AG09319 (cell line): ENCODE measurements around the gene DNAJC7.

Experiments
- DNase-seq: peaks from one replicate; pipeline ENCODE4 v3.0.0-alpha.2; 2010; ENCODE audit warnings: low read depth; ENCODE audit errors: extremely low read depth
- TF ChIP-seq, protein P1 (sequence below): IDR thresholded peaks from 2 replicates; pipeline ENCODE4 v1.5.1; 2011; ENCODE audit warnings: low read depth, mild to moderate bottlenecking, inconsistent platforms, low read length, moderate library complexity

DNAJC7 gene

DNA sequence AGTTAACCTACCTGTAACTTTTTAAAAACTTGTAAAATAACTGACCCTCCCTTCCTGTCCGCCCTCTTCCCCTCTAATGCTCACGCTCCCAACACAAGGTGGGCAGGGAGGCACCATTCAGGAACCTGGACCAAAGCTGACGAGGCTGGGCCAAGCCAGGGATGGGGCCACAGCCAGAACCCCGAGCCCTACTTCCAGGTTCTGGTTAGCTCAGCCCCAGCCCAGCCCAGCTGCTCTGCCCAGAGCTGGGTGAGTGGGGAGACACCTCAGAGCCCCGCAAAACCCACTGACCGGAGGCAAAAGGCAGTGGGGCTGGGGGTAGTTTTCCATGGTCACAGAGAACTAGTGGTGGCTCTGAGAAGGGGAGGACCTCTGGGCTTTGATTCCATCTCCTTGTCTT lies 43.2 kb downstream of the DNAJC7 start:
- DNase-seq, result no peak
- TF ChIP-seq, protein P1, sequence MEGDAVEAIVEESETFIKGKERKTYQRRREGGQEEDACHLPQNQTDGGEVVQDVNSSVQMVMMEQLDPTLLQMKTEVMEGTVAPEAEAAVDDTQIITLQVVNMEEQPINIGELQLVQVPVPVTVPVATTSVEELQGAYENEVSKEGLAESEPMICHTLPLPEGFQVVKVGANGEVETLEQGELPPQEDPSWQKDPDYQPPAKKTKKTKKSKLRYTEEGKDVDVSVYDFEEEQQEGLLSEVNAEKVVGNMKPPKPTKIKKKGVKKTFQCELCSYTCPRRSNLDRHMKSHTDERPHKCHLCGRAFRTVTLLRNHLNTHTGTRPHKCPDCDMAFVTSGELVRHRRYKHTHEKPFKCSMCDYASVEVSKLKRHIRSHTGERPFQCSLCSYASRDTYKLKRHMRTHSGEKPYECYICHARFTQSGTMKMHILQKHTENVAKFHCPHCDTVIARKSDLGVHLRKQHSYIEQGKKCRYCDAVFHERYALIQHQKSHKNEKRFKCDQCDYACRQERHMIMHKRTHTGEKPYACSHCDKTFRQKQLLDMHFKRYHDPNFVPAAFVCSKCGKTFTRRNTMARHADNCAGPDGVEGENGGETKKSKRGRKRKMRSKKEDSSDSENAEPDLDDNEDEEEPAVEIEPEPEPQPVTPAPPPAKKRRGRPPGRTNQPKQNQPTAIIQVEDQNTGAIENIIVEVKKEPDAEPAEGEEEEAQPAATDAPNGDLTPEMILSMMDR, result no peak

GRCh38 chr17:41973408-41973811 lies 43.8 kb downstream of the DNAJC7 start:
- DNase-seq, result no peak
- TF ChIP-seq, protein P1, result no peak

GRCh38 chr17:41972571-41973407 lies 44.5 kb downstream of the DNAJC7 start:
- TF ChIP-seq, protein P1, result no peak
- DNase-seq, result no peak

- TF ChIP-seq, protein P1, result no peak
- DNase-seq, result no peak
Measured at GRCh38 chr17:41971721-41972523, 45.3 kb downstream of the DNAJC7 start.

GRCh38 chr17:41970901-41971331 lies 46.3 kb downstream of the DNAJC7 start:
- TF ChIP-seq, protein P1, result no peak
- DNase-seq, result no peak

GRCh38 chr17:41968676-41969075 lies 48.6 kb downstream of the DNAJC7 start:
- no peak for DNase-seq
- TF ChIP-seq, protein P1, result no peak
